OCI-LY7 (cell line): ENCODE results near the gene CCDC117. TPM values are rescaled to one million over a fixed set of nuclear protein-coding genes. Genes with fewer than 3 reads are reported as not detected.

Source experiments
- Bru-seq: library from RNA; stranded (reverse); fragments of 400-500 nt; gene quantifications from one replicate; lab custom pipeline; 2021; lab: Mats Ljungman, UMichigan
- BruChase-seq, 2 experiments: library from RNA; stranded (reverse); fragments of 400-500 nt; gene quantifications; one replicate each; lab custom pipeline; 2021; lab: Mats Ljungman, UMichigan
- BruUV-seq: library from RNA; stranded (reverse); fragments of 400-500 nt; replicated peaks from 2 replicates; lab custom pipeline; 2021; lab: Mats Ljungman, UMichigan
- CTCF ChIA-PET: fragments of 300-600 bp; sonication (Branson Sonifier 250); formaldehyde crosslinking; loops from one replicate; lab custom pipeline; 2022; ENCODE audit warnings: antibody characterized with exemption; ENCODE audit not compliant: unreplicated experiment; lab: Charles Lee
- POLR2A ChIA-PET: fragments of 300-600 bp; sonication (Branson Sonifier 250); formaldehyde crosslinking; loops from one replicate; lab custom pipeline; 2022; ENCODE audit warnings: antibody characterized with exemption; lab: Charles Lee
- DNase-seq: peaks from one replicate; pipeline ENCODE4 v3.0.0-alpha.2; 2015; ENCODE audit warnings: low spot score
- H2AFZ ChIP-seq: fragments of 200-600 bp; sonication (generic), shearing (Covaris generic); 2 replicates; pipeline ENCODE4 v1.6.1; 2014; ENCODE audit warnings: mild to moderate bottlenecking, antibody characterized with exemption, low read length, moderate library complexity
- H3K27ac ChIP-seq: fragments of 200-600 bp; sonication (generic); 2 replicates; pipeline ENCODE4 v1.5.1; 2014; ENCODE audit warnings: mixed run types, low read depth, mild to moderate bottlenecking, moderate library complexity, low read length, inconsistent platforms; ENCODE audit not compliant: poor library complexity, severe bottlenecking
- H3K36me3 ChIP-seq: fragments of 200-600 bp; sonication (generic); 2 replicates; pipeline ENCODE4 v1.6.1; 2014; ENCODE audit warnings: mild to moderate bottlenecking, antibody characterized with exemption, low read length, moderate library complexity, mixed read lengths; ENCODE audit not compliant: insufficient read depth
- H3K4me1 ChIP-seq: fragments of 200-600 bp; sonication (generic); 2 replicates; pipeline ENCODE4 v1.5.1; 2014; ENCODE audit warnings: mild to moderate bottlenecking, low read length; ENCODE audit not compliant: insufficient read depth, poor library complexity, severe bottlenecking
- H3K4me2 ChIP-seq: fragments of 200-600 bp; sonication (generic); 2 replicates; pipeline ENCODE4 v1.6.1; 2014; ENCODE audit warnings: mild to moderate bottlenecking, low read length
- H3K4me3 ChIP-seq: fragments of 200-600 bp; sonication (generic); 2 replicates; pipeline ENCODE4 v1.5.1; 2014; ENCODE audit warnings: mild to moderate bottlenecking, low read depth, low read length; ENCODE audit not compliant: poor library complexity, severe bottlenecking
- H3K79me2 ChIP-seq: fragments of 200-600 bp; sonication (generic); 2 replicates; pipeline ENCODE4 v1.6.1; 2016; ENCODE audit warnings: low read depth, mild to moderate bottlenecking, low read length, moderate library complexity, mixed read lengths; ENCODE audit not compliant: insufficient read depth
- H3K9me2 ChIP-seq: fragments of 200-600 bp; sonication (generic); 2 replicates; pipeline ENCODE4 v1.6.1; 2016; ENCODE audit warnings: mild to moderate bottlenecking, low read length, mixed read lengths; ENCODE audit not compliant: insufficient read depth
- H3K9me3 ChIP-seq: fragments of 200-600 bp; sonication (generic); 2 replicates; pipeline ENCODE4 v1.6.1; 2014; ENCODE audit warnings: mild to moderate bottlenecking, mixed run types, low read length, mixed read lengths
- H4K20me1 ChIP-seq: fragments of 200-600 bp; sonication (generic); 2 replicates; pipeline ENCODE4 v1.6.1; 2014; ENCODE audit warnings: mild to moderate bottlenecking, antibody characterized with exemption, low read length, moderate library complexity, mixed read lengths; ENCODE audit not compliant: insufficient read depth
- CTCF ChIP-seq: fragments of 200-600 bp; sonication (generic); conservative IDR thresholded peaks from 2 replicates; pipeline ENCODE4 v1.5.1; 2014; ENCODE audit warnings: mild to moderate bottlenecking, antibody characterized with exemption, low read length, moderate library complexity, mixed read lengths
- EZH2phosphoT487 ChIP-seq: fragments of 200-600 bp; sonication (generic); IDR thresholded peaks from 2 replicates; pipeline ENCODE4 v1.6.1; 2018; ENCODE audit warnings: low read depth, borderline replicate concordance, mild to moderate bottlenecking, mixed run types, antibody characterized with exemption, low read length, moderate library complexity, mixed read lengths
- intact Hi-C: fragments of 100-400 bp; cut with micrococcal nuclease; formaldehyde crosslinking; loops from one replicate; pipeline ENCODE4 v1.10.0; 2022; ENCODE audit not compliant: unreplicated experiment
- long read RNA-seq: library from polyadenylated mRNA; stranded (forward); transcript quantifications from one replicate; pipeline ENCODE4 v2.0.0, GENCODE V29; 2022
- total RNA-seq, 2 experiments: library from RNA; depleted of rRNA in 1 of 2; stranded (reverse); fragments of >200 nt in 1 of 2; shearing (Covaris generic) in 1 of 2; gene quantifications; 2 replicates each; pipeline ENCODE4 v1.2.3, GENCODE V29; 2014 to 2022

Gene CCDC117
- total RNA-seq (2014; rRNA removed; shearing (Covaris generic)) (19.5 and 21.4 TPM in 2 replicates), total RNA-seq (2022) (32.9 and 34.1 TPM in 2 replicates), Bru-seq, nascent RNA (percentile 75 among the genes with signal in this experiment), BruChase-seq, experiment 1, labeled RNA remaining after a 6-hour chase (percentile 81 among the genes with signal in this experiment), BruChase-seq, experiment 2, labeled RNA remaining after a 2-hour chase (percentile 96 among the genes with signal in this experiment)
- long read RNA-seq, transcript CCDC117-201 (5 exons, 3,985 nt), result major isoform, 131 of 154 reads
- long read RNA-seq, partial matches to known transcripts, result 9 of 154 reads
- long read RNA-seq, other reads (novel, unspliced or antisense), result 13 of 154 reads

GRCh38 chr22:28772633-28773460, at the start of gene CCDC117:
Gene CCDC117, plus strand, starts transcription at chr22:28772695. Its CDS starts 155 bp downstream, at chr22:28772850.
- intact Hi-C loops, result loop anchor here (1.0 to 10.0 kb wide), 2 partner anchors 31 to 52 kb away; partner anchors contain the start of gene HSCB
- Histone ChIP-seq H3K4me3 (peak within 1 kb of the TSS; percentile 90), H3K9me2 (no peaks in the 10 kb centered on the region), H2AFZ (peak within 1 kb of the TSS; percentile 98), H3K36me3 (peaks cover 37% of the 10 kb centered on the region), H3K4me2 (peak within 1 kb of the TSS; percentile 98), H3K79me2 (peaks cover 18% of the 10 kb centered on the region; the same call in 1 of the 2 replicates), H3K27ac (peak within 1 kb of the TSS; percentile 68), H4K20me1 (0 out of 2 replicates have a peak, but pooled peaks cover 6% of the 10 kb centered on the region), H3K4me1 (peaks cover 5% of the 10 kb centered on the region), H3K9me3 (peaks cover 5% of the 10 kb centered on the region; the same call in 1 of the 2 replicates)
- no peak for TF ChIP-seq EZH2phosphoT487
- 0 out of 2 replicates have a peak, but pooled peaks have one; percentile 28 for TF ChIP-seq CTCF
- POLR2A ChIA-PET, result interaction anchor here (0.8 to 1.4 kb wide), 3 partner anchors 12 to 25 kb away, joined by 3 to 7 read pairs (median 3); no protein-coding TSS in a partner anchor
- peak; percentile 95 for DNase-seq
- no TSS peak for BruUV-seq
- CTCF ChIA-PET, result no interaction called here

GRCh38 chr22:28728002-28728401, 44.5 kb upstream of the CCDC117 start:
- H3K4me3 ChIP-seq, result no peak overlapping the region
- 0 out of 2 replicates have a peak, but pooled peaks cover 4% of the 10 kb centered on the region for H4K20me1 ChIP-seq
- TF ChIP-seq EZH2phosphoT487 (no peak), CTCF (no peak)
- BruUV-seq, result no TSS peak
- no peaks in the 10 kb centered on the region for H3K9me3 ChIP-seq
- H3K9me2 ChIP-seq, result no peaks in the 10 kb centered on the region
- no peak overlapping the region for H3K27ac ChIP-seq
- H3K4me2 ChIP-seq, result no peak overlapping the region
- CTCF ChIA-PET, result no interaction called here
- DNase-seq, result no peak
- intact Hi-C loops, result no loop called here
- no peaks in the 10 kb centered on the region for H3K4me1 ChIP-seq
- H2AFZ ChIP-seq, result no peak overlapping the region
- peaks cover 66% of the 10 kb centered on the region for H3K36me3 ChIP-seq
- POLR2A ChIA-PET, result no interaction called here
- peaks cover 10% of the 10 kb centered on the region; the same call in 1 of the 2 replicates for H3K79me2 ChIP-seq
